ENCODE results near the gene ENOSF1.

ENOSF1 gene

GRCh38 chr18:677951-678381 is 34.5 kb downstream of the ENOSF1 start:
- Histone ChIP-seq H3K27me3 (ENCODE audit: insufficient read depth, low read length, poor library complexity, severe bottlenecking) (no peaks in the 10 kb centered on the region), H3K4me2 (ENCODE audit: low read depth, low read length, poor library complexity, severe bottlenecking) (peak overlapping the region; percentile 35), H2AFZ (ENCODE audit: low read length) (no peak overlapping the region), H4K20me1 (ENCODE audit: insufficient read depth, low read length, poor library complexity, severe bottlenecking) (peaks cover 8% of the 10 kb centered on the region), H3K9me3 (ENCODE audit: insufficient read depth, low read depth, low read length) (no peaks in the 10 kb centered on the region), H3K9ac (ENCODE audit: low read depth, low read length, poor library complexity, severe bottlenecking) (no peak overlapping the region), H3K4me1 (ENCODE audit: insufficient read depth, low read length, poor library complexity, severe bottlenecking) (peaks cover 52% of the 10 kb centered on the region), H3K79me2 (ENCODE audit: insufficient read depth, low read length) (no peaks in the 10 kb centered on the region; the same call in 1 of the 2 replicates), H3K9me2 (replicated peaks; ENCODE audit: low read depth, low read length) (no peaks in the 10 kb centered on the region), H3K36me3 (ENCODE audit: insufficient read depth, low read length) (peaks cover 40% of the 10 kb centered on the region), H3K4me3 (ENCODE audit: low read length, poor library complexity, severe bottlenecking) (no peak overlapping the region), H3F3A (ENCODE audit: low read depth) (peaks cover 3% of the 10 kb centered on the region; the same call in 1 of the 2 replicates)
- TF ChIP-seq CTCF (conservative IDR thresholded peaks at IDR 0.05; ENCODE audit: low read length), result no peak
- TF ChIP-seq EZH2phosphoT487 (IDR thresholded peaks at IDR 0.05; ENCODE audit: borderline replicate concordance), result no peak

GRCh38 chr18:677145-677544 is 35.3 kb downstream of the ENOSF1 start:
- Histone ChIP-seq H3K4me2 (ENCODE audit: low read depth, low read length, poor library complexity, severe bottlenecking) (peak overlapping the region; percentile 35), H4K20me1 (ENCODE audit: insufficient read depth, low read length, poor library complexity, severe bottlenecking) (peaks cover 8% of the 10 kb centered on the region), H3K9me2 (replicated peaks; ENCODE audit: low read depth, low read length) (no peaks in the 10 kb centered on the region), H3K9ac (ENCODE audit: low read depth, low read length, poor library complexity, severe bottlenecking) (no peak overlapping the region), H3K4me1 (ENCODE audit: insufficient read depth, low read length, poor library complexity, severe bottlenecking) (peaks cover 44% of the 10 kb centered on the region), H3K27me3 (ENCODE audit: insufficient read depth, low read length, poor library complexity, severe bottlenecking) (no peaks in the 10 kb centered on the region), H3K9me3 (ENCODE audit: insufficient read depth, low read depth, low read length) (no peaks in the 10 kb centered on the region), H2AFZ (ENCODE audit: low read length) (no peak overlapping the region), H3K79me2 (ENCODE audit: insufficient read depth, low read length) (no peaks in the 10 kb centered on the region; the same call in 1 of the 2 replicates), H3K4me3 (ENCODE audit: low read length, poor library complexity, severe bottlenecking) (no peak overlapping the region), H3K36me3 (ENCODE audit: insufficient read depth, low read length) (peaks cover 48% of the 10 kb centered on the region), H3F3A (ENCODE audit: low read depth) (peaks cover under 1% of the 10 kb centered on the region; the same call in 1 of the 2 replicates)
- TF ChIP-seq EZH2phosphoT487 (IDR thresholded peaks at IDR 0.05; ENCODE audit: borderline replicate concordance) (no peak), CTCF (conservative IDR thresholded peaks at IDR 0.05; ENCODE audit: low read length) (no peak)

GRCh38 chr18:676736-677135 is 35.7 kb downstream of the ENOSF1 start:
- peaks cover 52% of the 10 kb centered on the region for H3K36me3 ChIP-seq (ENCODE audit: insufficient read depth, low read length)

More at GRCh38 chr18:676736-677135, 35.7 kb downstream of the ENOSF1 start:
- Histone ChIP-seq H3K9me3 (ENCODE audit: insufficient read depth, low read depth, low read length) (no peaks in the 10 kb centered on the region), H4K20me1 (ENCODE audit: insufficient read depth, low read length, poor library complexity, severe bottlenecking) (peaks cover 8% of the 10 kb centered on the region), H3K27me3 (ENCODE audit: insufficient read depth, low read length, poor library complexity, severe bottlenecking) (no peaks in the 10 kb centered on the region), H3K9me2 (replicated peaks; ENCODE audit: low read depth, low read length) (no peaks in the 10 kb centered on the region), H3K4me1 (ENCODE audit: insufficient read depth, low read length, poor library complexity, severe bottlenecking) (peaks cover 40% of the 10 kb centered on the region), H2AFZ (ENCODE audit: low read length) (no peak overlapping the region), H3K4me3 (ENCODE audit: low read length, poor library complexity, severe bottlenecking) (no peak overlapping the region), H3K4me2 (ENCODE audit: low read depth, low read length, poor library complexity, severe bottlenecking) (peak overlapping the region; percentile 35), H3K79me2 (ENCODE audit: insufficient read depth, low read length) (no peaks in the 10 kb centered on the region; the same call in 1 of the 2 replicates), H3K9ac (ENCODE audit: low read depth, low read length, poor library complexity, severe bottlenecking) (no peak overlapping the region), H3F3A (ENCODE audit: low read depth) (no peaks in the 10 kb centered on the region; the same call in 1 of the 2 replicates)
- TF ChIP-seq CTCF (conservative IDR thresholded peaks at IDR 0.05; ENCODE audit: low read length) (no peak), EZH2phosphoT487 (IDR thresholded peaks at IDR 0.05; ENCODE audit: borderline replicate concordance) (no peak)
